GM23338 (cell line): ENCODE measurements around the gene DLG5. TPM values are rescaled to one million over a fixed set of nuclear protein-coding genes. Genes with fewer than 3 reads are reported as not detected.

ENCODE experiments used
- ATAC-seq: fragments of 200-7000 bp; cut with Tn5 transposase; 3 replicates; pipeline ENCODE4 v1.9.1; 2020
- DNase-seq: peaks from one replicate; pipeline ENCODE4 v3.0.0-alpha.2; 2015; ENCODE audit warnings: low spot score
- H2AFZ ChIP-seq: fragments of 200-600 bp; sonication (generic); 2 replicates; pipeline ENCODE4 v1.8.0; 2016; ENCODE audit warnings: antibody characterized with exemption, mild to moderate bottlenecking, moderate library complexity
- H3F3A ChIP-seq: fragments of 200-600 bp; sonication (generic); replicated peaks from 2 replicates; pipeline ENCODE4 v1.8.0; 2017; ENCODE audit warnings: antibody characterized with exemption, mixed run types, low read depth
- H3K27ac ChIP-seq: fragments of 200-600 bp; sonication (generic); 2 replicates; pipeline ENCODE4 v1.6.1; 2016; ENCODE audit warnings: low read depth
- H3K27me3 ChIP-seq: fragments of 200-600 bp; sonication (generic); 2 replicates; pipeline ENCODE4 v1.8.0; 2016; ENCODE audit warnings: mild to moderate bottlenecking, mixed run types, moderate library complexity; ENCODE audit not compliant: insufficient read depth
- H3K36me3 ChIP-seq: fragments of 200-600 bp; sonication (generic); 2 replicates; pipeline ENCODE4 v1.8.0; 2016; ENCODE audit warnings: mild to moderate bottlenecking; ENCODE audit not compliant: insufficient read depth
- H3K4me1 ChIP-seq: fragments of 200-600 bp; sonication (generic); 2 replicates; pipeline ENCODE4 v1.8.0; 2016; ENCODE audit warnings: mild to moderate bottlenecking, moderate library complexity; ENCODE audit not compliant: insufficient read depth
- H3K4me2 ChIP-seq: fragments of 200-600 bp; sonication (generic); 2 replicates; pipeline ENCODE4 v1.7.1; 2017; ENCODE audit warnings: mixed run types
- H3K4me3 ChIP-seq: fragments of 200-600 bp; sonication (generic); 2 replicates; pipeline ENCODE4 v1.6.1; 2016; ENCODE audit warnings: mixed run types
- H3K79me2 ChIP-seq: fragments of 200-600 bp; sonication (generic); replicated peaks from 2 replicates; pipeline ENCODE4 v1.8.0; 2017; ENCODE audit warnings: mild to moderate bottlenecking; ENCODE audit not compliant: insufficient read depth
- H3K9me2 ChIP-seq: fragments of 200-600 bp; sonication (generic); 2 replicates; pipeline ENCODE4 v1.8.0; 2017; ENCODE audit not compliant: insufficient read depth
- H4K20me1 ChIP-seq: fragments of 200-600 bp; sonication (generic); replicated peaks from 2 replicates; pipeline ENCODE4 v1.8.0; 2017; ENCODE audit warnings: mild to moderate bottlenecking; ENCODE audit not compliant: insufficient read depth
- H3K27ac Mint-ChIP-seq: 2 replicates; pipeline ENCODE4 v1.8.0; 2020; ENCODE audit warnings: inconsistent platforms, mild to moderate bottlenecking, moderate library complexity, mixed read lengths
- H3K27me3 Mint-ChIP-seq: 3 replicates; pipeline ENCODE4 v1.8.0; 2022; ENCODE audit warnings: low read depth, mild to moderate bottlenecking, moderate library complexity, mixed read lengths, inconsistent platforms; ENCODE audit not compliant: insufficient read depth, poor library complexity
- H3K36me3 Mint-ChIP-seq: 3 replicates; pipeline ENCODE4 v1.8.0; 2021; ENCODE audit warnings: low read depth, mild to moderate bottlenecking, inconsistent platforms, moderate library complexity, mixed read lengths
- H3K4me1 Mint-ChIP-seq: 3 replicates; pipeline ENCODE4 v1.8.0; 2020; ENCODE audit warnings: mild to moderate bottlenecking, inconsistent platforms, mixed read lengths
- H3K4me3 Mint-ChIP-seq: 3 replicates; pipeline ENCODE4 v1.8.0; 2021; ENCODE audit warnings: moderate library complexity, mild to moderate bottlenecking, inconsistent platforms, mixed read lengths
- H3K9me3 Mint-ChIP-seq: 3 replicates; pipeline ENCODE4 v1.8.0; 2020; ENCODE audit warnings: moderate library complexity, mild to moderate bottlenecking, inconsistent platforms, mixed read lengths
- EZH2 ChIP-seq: fragments of 200-600 bp; sonication (generic); IDR thresholded peaks from one replicate; pipeline ENCODE4 v1.8.0; 2017; ENCODE audit warnings: antibody characterized with exemption, mild to moderate bottlenecking, low read depth; ENCODE audit not compliant: unreplicated experiment
- EZH2phosphoT487 ChIP-seq: fragments of 200-600 bp; sonication (generic); IDR thresholded peaks from one replicate; pipeline ENCODE4 v1.8.1; 2018; ENCODE audit warnings: antibody characterized with exemption; ENCODE audit not compliant: unreplicated experiment
- JUNB ChIP-seq: IDR thresholded peaks from one replicate; pipeline ENCODE4 v1.6.1; 2016; ENCODE audit warnings: antibody characterized with exemption; ENCODE audit not compliant: unreplicated experiment
- NANOG ChIP-seq: IDR thresholded peaks from 2 replicates; pipeline ENCODE4 v1.6.1; 2016; ENCODE audit warnings: antibody characterized with exemption, borderline replicate concordance
- POLR2AphosphoS5 ChIP-seq: IDR thresholded peaks from 2 replicates; pipeline ENCODE4 v1.6.1; 2016; ENCODE audit warnings: antibody characterized with exemption, low read depth
- STAT1 ChIP-seq: IDR thresholded peaks from one replicate; pipeline ENCODE4 v1.6.1; 2016; ENCODE audit warnings: antibody characterized with exemption; ENCODE audit not compliant: unreplicated experiment
- ZNF114 ChIP-seq: fragments of 250-450 bp; sonication (Bioruptor Pico); IDR thresholded peaks from 2 replicates; pipeline ENCODE4 v1.5.0; 2020; ENCODE audit warnings: mild to moderate bottlenecking, moderate library complexity
- ZNF331 ChIP-seq: fragments of 250-450 bp; sonication (Bioruptor Pico); IDR thresholded peaks from 2 replicates; pipeline ENCODE4 v1.5.0; 2020; ENCODE audit warnings: low read depth, mild to moderate bottlenecking, moderate library complexity
- polyA plus RNA-seq: library from polyadenylated mRNA; unstranded; fragments of >200 nt; fragmentation: Nextera tagmentation; extraction: Ambion mirVana; gene quantifications from 2 replicates; pipeline ENCODE4 v1.2.1, GENCODE V29; 2016
- total RNA-seq: library from RNA; depleted of rRNA; stranded (reverse); fragments of >200 nt; shearing (Covaris generic); gene quantifications from 2 replicates; pipeline ENCODE4 v1.2.3, GENCODE V29; 2014
- TF ChIP-seq, protein P1 (sequence below), 2 experiments: fragments of 200-600 bp in 1 of 2; sonication (generic) in 1 of 2; conservative IDR thresholded peaks; 2 replicates each; pipeline versions ENCODE4 v1.5.1 to v1.6.1; 2016 to 2017; ENCODE audit warnings: antibody characterized with exemption in 2 of 2, low read depth in 2 of 2, mild to moderate bottlenecking in 2 of 2, moderate library complexity in 1 of 2
- TF ChIP-seq, protein P2 (sequence below): IDR thresholded peaks from 2 replicates; pipeline ENCODE4 v1.6.1; 2016; ENCODE audit warnings: antibody characterized with exemption
- TF ChIP-seq, protein P3 (sequence below): fragments of 250-450 bp; sonication (Bioruptor Pico); IDR thresholded peaks from 2 replicates; pipeline ENCODE4 v1.5.0; 2020; ENCODE audit warnings: mild to moderate bottlenecking, moderate library complexity

The DLG5 gene
- total and polyA plus RNA-seq, 2 experiments from 2014 or later, result 7.4 to 66.6 TPM

DNA sequence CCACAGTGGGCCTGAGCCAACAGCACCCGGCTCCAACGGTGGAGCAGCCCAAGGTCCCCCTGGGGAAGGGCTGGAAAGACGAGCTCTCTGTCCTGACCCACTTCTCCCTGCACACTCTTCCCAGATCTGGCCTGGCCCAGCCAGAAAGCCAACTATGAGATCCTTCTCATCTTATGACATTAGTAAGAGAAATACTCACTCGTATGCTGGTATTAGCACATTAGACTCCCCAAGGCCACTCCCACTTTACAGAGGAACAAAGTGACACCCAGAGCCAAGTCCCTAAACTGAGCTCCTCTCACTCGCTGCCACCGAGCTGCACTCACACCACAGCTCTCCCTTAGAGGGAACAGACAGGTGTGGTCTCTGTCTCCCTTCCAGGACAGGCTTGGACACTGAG, 24.8 kb downstream of the DLG5 start:
- Mint-ChIP-seq H3K27ac (no peak overlapping the region), H3K27me3 (peaks cover 11% of the 10 kb centered on the region), H3K9me3 (no peaks in the 10 kb centered on the region), H3K4me3 (no peak overlapping the region), H3K36me3 (no peaks in the 10 kb centered on the region), H3K4me1 (peaks cover 41% of the 10 kb centered on the region)
- ATAC-seq, result no peak
- Histone ChIP-seq H2AFZ (no peak overlapping the region), H3K4me2 (no peak overlapping the region), H3K79me2 (peaks cover 93% of the 10 kb centered on the region), H4K20me1 (peaks cover 15% of the 10 kb centered on the region), H3K27me3 (no peaks in the 10 kb centered on the region), H3K4me3 (no peak overlapping the region), H3K36me3 (no peaks in the 10 kb centered on the region), H3K4me1 (peaks cover 22% of the 10 kb centered on the region), H3K9me2 (no peaks in the 10 kb centered on the region), H3K27ac (no peak overlapping the region), H3F3A (0 out of 2 replicates have a peak, but pooled peaks cover 3% of the 10 kb centered on the region)
- DNase-seq, result no peak
- TF ChIP-seq, protein P1, sequence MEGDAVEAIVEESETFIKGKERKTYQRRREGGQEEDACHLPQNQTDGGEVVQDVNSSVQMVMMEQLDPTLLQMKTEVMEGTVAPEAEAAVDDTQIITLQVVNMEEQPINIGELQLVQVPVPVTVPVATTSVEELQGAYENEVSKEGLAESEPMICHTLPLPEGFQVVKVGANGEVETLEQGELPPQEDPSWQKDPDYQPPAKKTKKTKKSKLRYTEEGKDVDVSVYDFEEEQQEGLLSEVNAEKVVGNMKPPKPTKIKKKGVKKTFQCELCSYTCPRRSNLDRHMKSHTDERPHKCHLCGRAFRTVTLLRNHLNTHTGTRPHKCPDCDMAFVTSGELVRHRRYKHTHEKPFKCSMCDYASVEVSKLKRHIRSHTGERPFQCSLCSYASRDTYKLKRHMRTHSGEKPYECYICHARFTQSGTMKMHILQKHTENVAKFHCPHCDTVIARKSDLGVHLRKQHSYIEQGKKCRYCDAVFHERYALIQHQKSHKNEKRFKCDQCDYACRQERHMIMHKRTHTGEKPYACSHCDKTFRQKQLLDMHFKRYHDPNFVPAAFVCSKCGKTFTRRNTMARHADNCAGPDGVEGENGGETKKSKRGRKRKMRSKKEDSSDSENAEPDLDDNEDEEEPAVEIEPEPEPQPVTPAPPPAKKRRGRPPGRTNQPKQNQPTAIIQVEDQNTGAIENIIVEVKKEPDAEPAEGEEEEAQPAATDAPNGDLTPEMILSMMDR (conservative IDR thresholded peaks at IDR 0.05; ENCODE audit: low read depth in 2 of 2), result no peak
- no peak for TF ChIP-seq EZH2
- no peak for TF ChIP-seq NANOG
- TF ChIP-seq STAT1, result no peak
- no peak for TF ChIP-seq EZH2phosphoT487
- TF ChIP-seq JUNB, result no peak
- no peak for TF ChIP-seq ZNF114 (CRISPR knock-in tag)

DNA sequence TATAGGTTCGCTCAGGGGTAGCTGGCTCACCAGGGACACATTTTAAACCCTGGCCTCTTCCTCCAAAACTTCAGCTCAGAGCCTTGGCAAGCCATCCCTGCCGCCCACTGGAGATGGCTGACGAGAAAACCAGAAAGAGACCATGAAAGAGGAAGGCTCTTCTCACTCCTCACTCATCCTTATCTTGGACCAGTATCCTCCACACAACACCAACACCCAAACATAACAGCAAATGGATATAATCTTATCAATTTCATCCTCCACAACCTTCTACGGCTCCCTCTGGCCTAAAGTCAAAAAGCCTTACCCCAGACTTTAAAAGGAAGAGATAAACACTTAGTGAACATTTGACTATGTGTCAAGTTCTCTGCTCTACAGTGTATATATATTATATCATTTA, 26.9 kb downstream of the DLG5 start:
- H3K27me3 Mint-ChIP-seq, result peaks cover 16% of the 10 kb centered on the region
- Histone ChIP-seq H3K27me3 (no peaks in the 10 kb centered on the region), H3F3A (no peaks in the 10 kb centered on the region), H2AFZ (no peak overlapping the region), H3K4me3 (no peak overlapping the region), H3K36me3 (no peaks in the 10 kb centered on the region), H3K4me1 (peaks cover 22% of the 10 kb centered on the region), H4K20me1 (peaks cover 19% of the 10 kb centered on the region; the same call in 1 of the 2 replicates), H3K79me2 (peaks cover 93% of the 10 kb centered on the region), H3K4me2 (no peak overlapping the region), H3K9me2 (no peaks in the 10 kb centered on the region), H3K27ac (0 out of 2 replicates have a peak overlapping the region, but pooled peaks have one; percentile 39)
- H3K27ac Mint-ChIP-seq, result 0 out of 2 replicates have a peak overlapping the region, but pooled peaks have one; percentile 8
- ATAC-seq, result no peak
- DNase-seq, result no peak
- no peaks in the 10 kb centered on the region for H3K9me3 Mint-ChIP-seq
- no peaks in the 10 kb centered on the region for H3K36me3 Mint-ChIP-seq
- TF ChIP-seq ZNF331 (CRISPR knock-in tag) (no peak), POLR2AphosphoS5 (no peak), NANOG (no peak)
- TF ChIP-seq, protein P2, sequence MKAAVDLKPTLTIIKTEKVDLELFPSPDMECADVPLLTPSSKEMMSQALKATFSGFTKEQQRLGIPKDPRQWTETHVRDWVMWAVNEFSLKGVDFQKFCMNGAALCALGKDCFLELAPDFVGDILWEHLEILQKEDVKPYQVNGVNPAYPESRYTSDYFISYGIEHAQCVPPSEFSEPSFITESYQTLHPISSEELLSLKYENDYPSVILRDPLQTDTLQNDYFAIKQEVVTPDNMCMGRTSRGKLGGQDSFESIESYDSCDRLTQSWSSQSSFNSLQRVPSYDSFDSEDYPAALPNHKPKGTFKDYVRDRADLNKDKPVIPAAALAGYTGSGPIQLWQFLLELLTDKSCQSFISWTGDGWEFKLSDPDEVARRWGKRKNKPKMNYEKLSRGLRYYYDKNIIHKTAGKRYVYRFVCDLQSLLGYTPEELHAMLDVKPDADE, result no peak
- TF ChIP-seq, protein P3, sequence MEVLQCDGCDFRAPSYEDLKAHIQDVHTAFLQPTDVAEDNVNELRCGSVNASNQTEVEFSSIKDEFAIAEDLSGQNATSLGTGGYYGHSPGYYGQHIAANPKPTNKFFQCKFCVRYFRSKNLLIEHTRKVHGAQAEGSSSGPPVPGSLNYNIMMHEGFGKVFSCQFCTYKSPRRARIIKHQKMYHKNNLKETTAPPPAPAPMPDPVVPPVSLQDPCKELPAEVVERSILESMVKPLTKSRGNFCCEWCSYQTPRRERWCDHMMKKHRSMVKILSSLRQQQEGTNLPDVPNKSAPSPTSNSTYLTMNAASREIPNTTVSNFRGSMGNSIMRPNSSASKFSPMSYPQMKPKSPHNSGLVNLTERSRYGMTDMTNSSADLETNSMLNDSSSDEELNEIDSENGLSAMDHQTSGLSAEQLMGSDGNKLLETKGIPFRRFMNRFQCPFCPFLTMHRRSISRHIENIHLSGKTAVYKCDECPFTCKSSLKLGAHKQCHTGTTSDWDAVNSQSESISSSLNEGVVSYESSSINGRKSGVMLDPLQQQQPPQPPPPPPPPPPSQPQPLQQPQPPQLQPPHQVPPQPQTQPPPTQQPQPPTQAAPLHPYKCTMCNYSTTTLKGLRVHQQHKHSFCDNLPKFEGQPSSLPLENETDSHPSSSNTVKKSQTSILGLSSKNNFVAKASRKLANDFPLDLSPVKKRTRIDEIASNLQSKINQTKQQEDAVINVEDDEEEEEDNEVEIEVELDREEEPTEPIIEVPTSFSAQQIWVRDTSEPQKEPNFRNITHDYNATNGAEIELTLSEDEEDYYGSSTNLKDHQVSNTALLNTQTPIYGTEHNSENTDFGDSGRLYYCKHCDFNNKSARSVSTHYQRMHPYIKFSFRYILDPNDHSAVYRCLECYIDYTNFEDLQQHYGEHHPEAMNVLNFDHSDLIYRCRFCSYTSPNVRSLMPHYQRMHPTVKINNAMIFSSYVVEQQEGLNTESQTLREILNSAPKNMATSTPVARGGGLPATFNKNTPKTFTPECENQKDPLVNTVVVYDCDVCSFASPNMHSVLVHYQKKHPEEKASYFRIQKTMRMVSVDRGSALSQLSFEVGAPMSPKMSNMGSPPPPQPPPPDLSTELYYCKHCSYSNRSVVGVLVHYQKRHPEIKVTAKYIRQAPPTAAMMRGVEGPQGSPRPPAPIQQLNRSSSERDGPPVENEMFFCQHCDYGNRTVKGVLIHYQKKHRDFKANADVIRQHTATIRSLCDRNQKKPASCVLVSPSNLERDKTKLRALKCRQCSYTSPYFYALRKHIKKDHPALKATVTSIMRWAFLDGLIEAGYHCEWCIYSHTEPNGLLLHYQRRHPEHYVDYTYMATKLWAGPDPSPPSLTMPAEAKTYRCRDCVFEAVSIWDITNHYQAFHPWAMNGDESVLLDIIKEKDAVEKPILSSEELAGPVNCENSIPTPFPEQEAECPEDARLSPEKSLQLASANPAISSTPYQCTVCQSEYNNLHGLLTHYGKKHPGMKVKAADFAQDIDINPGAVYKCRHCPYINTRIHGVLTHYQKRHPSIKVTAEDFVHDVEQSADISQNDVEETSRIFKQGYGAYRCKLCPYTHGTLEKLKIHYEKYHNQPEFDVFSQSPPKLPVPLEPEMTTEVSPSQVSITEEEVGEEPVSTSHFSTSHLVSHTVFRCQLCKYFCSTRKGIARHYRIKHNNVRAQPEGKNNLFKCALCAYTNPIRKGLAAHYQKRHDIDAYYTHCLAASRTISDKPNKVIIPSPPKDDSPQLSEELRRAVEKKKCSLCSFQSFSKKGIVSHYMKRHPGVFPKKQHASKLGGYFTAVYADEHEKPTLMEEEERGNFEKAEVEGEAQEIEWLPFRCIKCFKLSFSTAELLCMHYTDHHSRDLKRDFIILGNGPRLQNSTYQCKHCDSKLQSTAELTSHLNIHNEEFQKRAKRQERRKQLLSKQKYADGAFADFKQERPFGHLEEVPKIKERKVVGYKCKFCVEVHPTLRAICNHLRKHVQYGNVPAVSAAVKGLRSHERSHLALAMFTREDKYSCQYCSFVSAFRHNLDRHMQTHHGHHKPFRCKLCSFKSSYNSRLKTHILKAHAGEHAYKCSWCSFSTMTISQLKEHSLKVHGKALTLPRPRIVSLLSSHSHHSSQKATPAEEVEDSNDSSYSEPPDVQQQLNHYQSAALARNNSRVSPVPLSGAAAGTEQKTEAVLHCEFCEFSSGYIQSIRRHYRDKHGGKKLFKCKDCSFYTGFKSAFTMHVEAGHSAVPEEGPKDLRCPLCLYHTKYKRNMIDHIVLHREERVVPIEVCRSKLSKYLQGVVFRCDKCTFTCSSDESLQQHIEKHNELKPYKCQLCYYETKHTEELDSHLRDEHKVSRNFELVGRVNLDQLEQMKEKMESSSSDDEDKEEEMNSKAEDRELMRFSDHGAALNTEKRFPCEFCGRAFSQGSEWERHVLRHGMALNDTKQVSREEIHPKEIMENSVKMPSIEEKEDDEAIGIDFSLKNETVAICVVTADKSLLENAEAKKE (CRISPR knock-in tag), result no peak
- TF ChIP-seq, protein P1 (conservative IDR thresholded peaks at IDR 0.05; ENCODE audit: low read depth in 2 of 2), result no peak
- H3K4me1 Mint-ChIP-seq, result peaks cover 45% of the 10 kb centered on the region
- no peak overlapping the region for H3K4me3 Mint-ChIP-seq
